Measurements from ENCODE around the gene TDG. TPM values are rescaled to one million over a fixed set of nuclear protein-coding genes. Genes with fewer than 3 reads are reported as not detected.

TDG gene
- total RNA-seq, 2 experiments from 2014 or later = 35.4 to 37.2 TPM

GRCh38 chr12:103960616-103961227 is 5.0 kb upstream of the TDG start:
- DNase-seq = no peak
- intact Hi-C loops (cut with DNase I, micrococcal nuclease) = loop anchor here in 1 of 2 experiments (10.0 kb wide), 1 partner anchor 144 kb away; no protein-coding TSS in a partner anchor
- Mint-ChIP-seq H3K4me3 (no peak overlapping the region), H3K27me3 (no peaks in the 10 kb centered on the region), H3K27ac (no peak overlapping the region), H3K9me3 (ENCODE audit: low read depth) (no peaks in the 10 kb centered on the region), H3K36me3 (ENCODE audit: low read depth) (peaks cover 12% of the 10 kb centered on the region), H3K4me1 (peaks cover 28% of the 10 kb centered on the region)
- ChIA-PET CTCF (no interaction called here), POLR2A (no interaction called here)
- ATAC-seq = no peak

- POLR2A ChIA-PET = no interaction called here
- H3K4me3 Mint-ChIP-seq = no peak overlapping the region
These were observed 3.2 kb upstream of the TDG start for GRCh38 chr12:103962493-103962892.

GRCh38 chr12:103964805-103965204 is 867 bp upstream of the TDG start:
- Mint-ChIP-seq H3K4me1 (peaks cover 45% of the 10 kb centered on the region), H3K27ac (peak overlapping the region; percentile 98), H3K9me3 (ENCODE audit: low read depth) (no peaks in the 10 kb centered on the region), H3K36me3 (ENCODE audit: low read depth) (peaks cover 26% of the 10 kb centered on the region), H3K4me3 (peak overlapping the region; percentile 94), H3K27me3 (no peaks in the 10 kb centered on the region)
- ChIA-PET POLR2A (interaction anchor here (1.4 to 4.7 kb wide), 5 partner anchors 8 to 57 kb away, joined by 4 to 50 read pairs (median 12); partner anchors contain the start of gene HSP90B1), CTCF (interaction anchor here (0.7 to 3.7 kb wide), 5 partner anchors 10 to 928 kb away, joined by 4 to 32 read pairs (median 5); a partner anchor contains a TSS)
- DNase-seq (no peak), ATAC-seq (no peak)
- intact Hi-C loops (cut with DNase I, micrococcal nuclease) = loop anchor here (1.0 to 10.0 kb wide), 14 partner anchors 8 to 1903 kb away; partner anchors contain the start of genes HCFC2 (in 2 of the 2), HSP90B1 (in 2 of the 2), NFYB (in 2 of the 2) and NT5DC3 (in 2 of the 2)

More at GRCh38 chr12:103962493-103962892, 3.2 kb upstream of the TDG start:
- H3K36me3 Mint-ChIP-seq (ENCODE audit: low read depth) = peaks cover 11% of the 10 kb centered on the region
- H3K4me1 Mint-ChIP-seq = peaks cover 29% of the 10 kb centered on the region
- no peaks in the 10 kb centered on the region for H3K9me3 Mint-ChIP-seq (ENCODE audit: low read depth)
- intact Hi-C loops (cut with DNase I, micrococcal nuclease) = loop anchor here in 1 of 2 experiments (10.0 kb wide), 1 partner anchor 142 kb away; no protein-coding TSS in a partner anchor
- DNase-seq = no peak
- ATAC-seq = no peak
- H3K27me3 Mint-ChIP-seq = no peaks in the 10 kb centered on the region
- no peak overlapping the region for H3K27ac Mint-ChIP-seq
- CTCF ChIA-PET = interaction anchor here (0.7 to 1.6 kb wide), 2 partner anchors 9 to 1419 kb away, joined by 3 to 10 read pairs; no protein-coding TSS in a partner anchor

- no peak for DNase-seq
- peak overlapping the region; percentile 98 for H3K27ac Mint-ChIP-seq
- H3K4me3 Mint-ChIP-seq = peak overlapping the region; percentile 94
- no peaks in the 10 kb centered on the region for H3K27me3 Mint-ChIP-seq
- POLR2A ChIA-PET = interaction anchor here (0.9 to 4.7 kb wide), 8 partner anchors 8 to 173 kb away, joined by 3 to 50 read pairs (median 8); partner anchors contain the start of genes HCFC2, HSP90B1 and NFYB
- CTCF ChIA-PET = interaction anchor here (0.7 to 3.7 kb wide), 9 partner anchors 10 to 928 kb away, joined by 3 to 32 read pairs (median 5); a partner anchor contains a TSS
- peaks cover 26% of the 10 kb centered on the region for H3K36me3 Mint-ChIP-seq (ENCODE audit: low read depth)
- peaks cover 47% of the 10 kb centered on the region for H3K4me1 Mint-ChIP-seq
- no peak for ATAC-seq
- intact Hi-C loops (cut with DNase I, micrococcal nuclease) = loop anchor here (1.0 to 10.0 kb wide), 14 partner anchors 8 to 1903 kb away; partner anchors contain the start of genes HCFC2 (in 2 of the 2), HSP90B1 (in 2 of the 2), NFYB (in 2 of the 2) and NT5DC3 (in 2 of the 2)
- H3K9me3 Mint-ChIP-seq (ENCODE audit: low read depth) = no peaks in the 10 kb centered on the region
These were observed 450 bp upstream of the TDG start for GRCh38 chr12:103965255-103965589.

- Mint-ChIP-seq H3K4me3 (peak overlapping the region; percentile 94), H3K9me3 (ENCODE audit: low read depth) (no peaks in the 10 kb centered on the region), H3K36me3 (ENCODE audit: low read depth) (peaks cover 26% of the 10 kb centered on the region), H3K27me3 (no peaks in the 10 kb centered on the region), H3K27ac (peak overlapping the region; percentile 98), H3K4me1 (peaks cover 53% of the 10 kb centered on the region)
- ATAC-seq = no peak
- ChIA-PET CTCF (interaction anchor here (0.6 to 3.7 kb wide), 11 partner anchors 12 to 143 kb away, joined by 3 to 32 read pairs (median 4); partner anchors contain the start of gene HSP90B1), POLR2A (interaction anchor here (0.6 to 4.7 kb wide), 7 partner anchors 10 to 176 kb away, joined by 3 to 50 read pairs (median 4); partner anchors contain the start of genes HSP90B1 and NFYB)
- intact Hi-C loops (cut with DNase I, micrococcal nuclease) = loop anchor here (1.0 to 10.0 kb wide), 10 partner anchors 82 to 1904 kb away; partner anchors contain the start of genes APPL2 (in 1 of the 2), EID3 (in 1 of the 2), NFYB (in 1 of the 2) and WASHC3 (in 1 of the 2)
- no peak for DNase-seq
These were observed 1.1 kb downstream of the TDG start for GRCh38 chr12:103966736-103967135.

- intact Hi-C loops (cut with DNase I, micrococcal nuclease) = loop anchor here (5.0 to 10.0 kb wide), 7 partner anchors 92 to 1907 kb away; partner anchors contain the start of genes APPL2 (in 1 of the 2), EID3 (in 1 of the 2), NFYB (in 1 of the 2) and WASHC3 (in 1 of the 2)
- peaks cover 30% of the 10 kb centered on the region for H3K36me3 Mint-ChIP-seq (ENCODE audit: low read depth)
- ChIA-PET CTCF (interaction anchor here (1.4 kb wide), 1 partner anchor 13 kb away, joined by 5 read pairs; no protein-coding TSS in a partner anchor), POLR2A (interaction anchor here (1.2 to 1.3 kb wide), 2 partner anchors 16 to 318 kb away, joined by 3 read pairs; no protein-coding TSS in a partner anchor)
- H3K9me3 Mint-ChIP-seq (ENCODE audit: low read depth) = no peaks in the 10 kb centered on the region
- H3K4me1 Mint-ChIP-seq = peaks cover 55% of the 10 kb centered on the region
- peak overlapping the region; percentile 66 for H3K27ac Mint-ChIP-seq
- H3K27me3 Mint-ChIP-seq = no peaks in the 10 kb centered on the region
- DNase-seq = no peak
- no peak overlapping the region for H3K4me3 Mint-ChIP-seq
- no peak for ATAC-seq
These were observed 3.7 kb downstream of the TDG start for GRCh38 chr12:103969391-103969790.

- no peak for ATAC-seq
- H3K4me3 Mint-ChIP-seq = no peak overlapping the region
- ChIA-PET POLR2A (interaction anchor here (0.6 kb wide), 1 partner anchor 162 kb away, joined by 3 read pairs; no protein-coding TSS in a partner anchor), CTCF (interaction anchor here (0.9 to 1.4 kb wide), 3 partner anchors 85 to 135 kb away, joined by 3 to 8 read pairs (median 5); no protein-coding TSS in a partner anchor)
- no peak overlapping the region for H3K27ac Mint-ChIP-seq
- DNase-seq = no peak
- peaks cover 36% of the 10 kb centered on the region for H3K36me3 Mint-ChIP-seq (ENCODE audit: low read depth)
- H3K27me3 Mint-ChIP-seq = no peaks in the 10 kb centered on the region
- no peaks in the 10 kb centered on the region for H3K9me3 Mint-ChIP-seq (ENCODE audit: low read depth)
- H3K4me1 Mint-ChIP-seq = peaks cover 29% of the 10 kb centered on the region
- intact Hi-C loops (cut with DNase I, micrococcal nuclease) = no loop called here
These were observed 8.2 kb downstream of the TDG start for GRCh38 chr12:103973909-103974308.

- H3K27me3 Mint-ChIP-seq = no peaks in the 10 kb centered on the region
- intact Hi-C loops (cut with DNase I, micrococcal nuclease) = no loop called here
- CTCF ChIA-PET = no interaction called here
These were observed 9.7 kb downstream of the TDG start for GRCh38 chr12:103975368-103975767.

GRCh38 chr12:103978384-103978982 is 12.8 kb downstream of the TDG start:
- H3K36me3 Mint-ChIP-seq (ENCODE audit: low read depth) = peaks cover 51% of the 10 kb centered on the region
- H3K27me3 Mint-ChIP-seq = no peaks in the 10 kb centered on the region
- no peak for DNase-seq
- no peaks in the 10 kb centered on the region for H3K9me3 Mint-ChIP-seq (ENCODE audit: low read depth)
- no peak overlapping the region for H3K4me3 Mint-ChIP-seq
- ChIA-PET POLR2A (no interaction called here), CTCF (no interaction called here)
- H3K27ac Mint-ChIP-seq = no peak overlapping the region
- no peak for ATAC-seq
- H3K4me1 Mint-ChIP-seq = peaks cover 4% of the 10 kb centered on the region
- intact Hi-C loops (cut with DNase I, micrococcal nuclease) = no loop called here

More at GRCh38 chr12:103975368-103975767, 9.7 kb downstream of the TDG start:
- Mint-ChIP-seq H3K9me3 (ENCODE audit: low read depth) (no peaks in the 10 kb centered on the region), H3K4me1 (peaks cover 18% of the 10 kb centered on the region), H3K4me3 (no peak overlapping the region), H3K36me3 (ENCODE audit: low read depth) (peaks cover 44% of the 10 kb centered on the region), H3K27ac (no peak overlapping the region)
- POLR2A ChIA-PET = no interaction called here
- DNase-seq (no peak), ATAC-seq (no peak)

GRCh38 chr12:103986829-103987228 is 21.2 kb downstream of the TDG start:
- intact Hi-C loops (cut with DNase I, micrococcal nuclease) = no loop called here
- CTCF ChIA-PET = interaction anchor here (1.3 kb wide), 1 partner anchor 11 kb away, joined by 3 read pairs; no protein-coding TSS in a partner anchor

GRCh38 chr12:103994235-103994634 is 28.6 kb downstream of the TDG start:
- ChIA-PET CTCF (no interaction called here), POLR2A (no interaction called here)
- no peaks in the 10 kb centered on the region for H3K4me1 Mint-ChIP-seq
- DNase-seq (no peak), ATAC-seq (no peak)
- H3K4me3 Mint-ChIP-seq = no peak overlapping the region
- H3K9me3 Mint-ChIP-seq (ENCODE audit: low read depth) = no peaks in the 10 kb centered on the region
- peaks cover 3% of the 10 kb centered on the region for H3K27me3 Mint-ChIP-seq
- H3K36me3 Mint-ChIP-seq (ENCODE audit: low read depth) = peaks cover 3% of the 10 kb centered on the region
- no peak overlapping the region for H3K27ac Mint-ChIP-seq
- intact Hi-C loops (cut with DNase I, micrococcal nuclease) = no loop called here

More at GRCh38 chr12:103986829-103987228, 21.2 kb downstream of the TDG start:
- Mint-ChIP-seq H3K4me1 (no peaks in the 10 kb centered on the region), H3K4me3 (no peak overlapping the region), H3K9me3 (ENCODE audit: low read depth) (no peaks in the 10 kb centered on the region), H3K27me3 (no peaks in the 10 kb centered on the region), H3K36me3 (ENCODE audit: low read depth) (peaks cover 26% of the 10 kb centered on the region), H3K27ac (no peak overlapping the region)
- ATAC-seq (no peak), DNase-seq (no peak)
- POLR2A ChIA-PET = no interaction called here

Data from activated CD4-positive, alpha-beta T cell treated with anti-CD3 and anti-CD28 coated beads for 36 hours (primary cell).